ENCODE results near the gene ST7. TPM values are rescaled to one million over a fixed set of nuclear protein-coding genes. Genes with fewer than 3 reads are reported as not detected.

ST7 gene
- total RNA-seq, 2 donors from 2014 or later: 24.6 to 34.3 TPM

- Histone ChIP-seq H3K9me3 (no peaks in the 10 kb centered on the region), H3K4me1 (peaks cover 35% of the 10 kb centered on the region), H3K27ac (no peak overlapping the region), H3K36me3 (replicated peaks in 1 of 2; ENCODE audit: insufficient read depth in 1 of 2, low read depth in 2 of 2) (no peaks in the 10 kb centered on the region), H3K27me3 (no peaks in the 10 kb centered on the region), H3K4me3 (no peak overlapping the region)
- intact Hi-C loops (cut with DNase I): no loop called here
- no peak for TF ChIP-seq POLR2A (IDR thresholded peaks at IDR 0.05)
- TF ChIP-seq CTCF (IDR thresholded peaks at IDR 0.05): no peak
- DNase-seq (no peak), ATAC-seq (no peak)
- 21 to 37% methylated on average over 4 of the region's 4 CpGs for WGBS, 2 donors
These were observed 143.0 kb downstream of the ST7 start for GRCh38 chr7:117096330-117096729.

- Histone ChIP-seq H3K4me1 (peaks cover 30% of the 10 kb centered on the region), H3K36me3 (replicated peaks in 1 of 2; ENCODE audit: insufficient read depth in 1 of 2, low read depth in 2 of 2) (no peaks in the 10 kb centered on the region), H3K4me3 (no peak overlapping the region), H3K9me3 (no peaks in the 10 kb centered on the region), H3K27ac (no peak overlapping the region), H3K27me3 (no peaks in the 10 kb centered on the region)
- intact Hi-C loops (cut with DNase I): no loop called here
- TF ChIP-seq POLR2A (IDR thresholded peaks at IDR 0.05) (no peak), CTCF (IDR thresholded peaks at IDR 0.05) (no peak)
- DNase-seq (no peak), ATAC-seq (no peak)
These were observed 143.6 kb downstream of the ST7 start for GRCh38 chr7:117096942-117097341.

GRCh38 chr7:117097860-117098259 lies 144.6 kb downstream of the ST7 start:
- Histone ChIP-seq H3K27me3 (no peaks in the 10 kb centered on the region), H3K36me3 (replicated peaks in 1 of 2; ENCODE audit: insufficient read depth in 1 of 2, low read depth in 2 of 2) (no peaks in the 10 kb centered on the region), H3K9me3 (no peaks in the 10 kb centered on the region), H3K4me1 (peaks cover 21% of the 10 kb centered on the region), H3K4me3 (no peak overlapping the region), H3K27ac (no peak overlapping the region)
- TF ChIP-seq POLR2A (IDR thresholded peaks at IDR 0.05) (no peak), CTCF (IDR thresholded peaks at IDR 0.05) (no peak)
- WGBS, 2 donors: 59 to 60% methylated on average over 5 of the region's 5 CpGs
- no peak for DNase-seq
- intact Hi-C loops (cut with DNase I): no loop called here
- no peak for ATAC-seq

GRCh38 chr7:117098457-117098856 lies 145.2 kb downstream of the ST7 start:
- intact Hi-C loops (cut with DNase I): no loop called here
- Histone ChIP-seq H3K27me3 (no peaks in the 10 kb centered on the region), H3K4me3 (no peak overlapping the region), H3K4me1 (peaks cover 15% of the 10 kb centered on the region), H3K36me3 (replicated peaks in 1 of 2; ENCODE audit: insufficient read depth in 1 of 2, low read depth in 2 of 2) (no peaks in the 10 kb centered on the region), H3K9me3 (no peaks in the 10 kb centered on the region), H3K27ac (no peak overlapping the region)
- WGBS, 2 donors: 80 to 81% methylated on average over 1 of the region's 1 CpG
- ATAC-seq: no peak
- no peak for DNase-seq
- TF ChIP-seq POLR2A (IDR thresholded peaks at IDR 0.05) (no peak), CTCF (IDR thresholded peaks at IDR 0.05) (no peak)

DNA sequence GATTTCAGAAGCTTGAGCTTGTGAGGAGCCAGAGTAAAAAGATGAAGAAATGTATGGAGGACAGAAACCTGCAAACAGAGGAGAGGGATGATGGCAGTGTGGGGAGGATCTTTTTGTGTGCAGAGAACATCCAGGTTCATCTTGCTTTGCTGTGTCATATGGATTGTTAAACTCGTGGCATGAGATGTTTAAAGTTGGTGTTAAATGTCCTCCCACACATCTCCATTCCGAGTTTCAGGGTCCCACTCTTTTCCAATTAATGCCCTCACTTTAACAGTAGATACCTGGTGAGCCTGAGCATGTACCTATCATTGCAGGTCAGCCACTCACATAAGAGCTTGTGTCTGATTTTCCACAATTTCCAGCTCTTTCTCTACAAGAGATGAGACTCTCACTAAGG lies 147.7 kb downstream of the ST7 start:
- H3K9me3 ChIP-seq: no peaks in the 10 kb centered on the region
- ATAC-seq (no peak), DNase-seq (no peak)
- H3K27ac ChIP-seq: no peak overlapping the region
- intact Hi-C loops (cut with DNase I): no loop called here
- H3K4me1 ChIP-seq: peaks cover 14% of the 10 kb centered on the region
- TF ChIP-seq CTCF (IDR thresholded peaks at IDR 0.05) (no peak), POLR2A (IDR thresholded peaks at IDR 0.05) (no peak)
- no peak overlapping the region for H3K4me3 ChIP-seq
- no peaks in the 10 kb centered on the region for H3K36me3 ChIP-seq (replicated peaks in 1 of 2; ENCODE audit: insufficient read depth in 1 of 2, low read depth in 2 of 2)
- H3K27me3 ChIP-seq: no peaks in the 10 kb centered on the region
- 90 to 94% methylated on average over 2 of the region's 2 CpGs for WGBS, 2 donors
